Measurements from ENCODE around the gene ZNF416. TPM values are rescaled to one million over a fixed set of nuclear protein-coding genes. Genes with fewer than 3 reads are reported as not detected.

ZNF416 gene
- total and polyA plus RNA-seq, 2 experiments from 2014 or later = 4.3 to 11.9 TPM

DNA sequence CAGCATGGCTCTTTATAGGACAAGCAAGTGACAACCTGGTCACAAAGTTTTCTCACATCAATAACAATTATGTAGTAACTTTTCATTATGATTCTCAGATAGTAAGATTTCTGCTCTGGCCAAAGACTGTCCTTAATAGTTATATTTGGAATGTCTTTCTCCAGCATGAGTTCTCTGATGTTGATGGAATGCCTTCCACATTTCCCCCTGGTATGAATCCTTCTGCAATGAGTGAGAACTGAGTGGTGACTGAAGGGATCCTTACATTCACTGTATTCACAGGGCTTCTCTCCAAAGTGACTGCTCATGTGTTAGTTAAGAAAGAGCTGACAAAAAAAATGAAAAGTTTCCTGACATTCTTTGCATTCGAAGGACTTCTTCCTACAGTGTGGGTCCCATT is 32.2 kb downstream of the ZNF416 start:
- H3K4me3 Mint-ChIP-seq = no peak overlapping the region
- Histone ChIP-seq H4K20me1 (replicated peaks; ENCODE audit: insufficient read depth) (peaks cover 9% of the 10 kb centered on the region), H3K79me2 (replicated peaks; ENCODE audit: insufficient read depth) (no peaks in the 10 kb centered on the region; the same call in 1 of the 2 replicates), H3F3A (replicated peaks; ENCODE audit: low read depth) (no peaks in the 10 kb centered on the region), H3K4me1 (ENCODE audit: insufficient read depth) (no peaks in the 10 kb centered on the region), H3K36me3 (ENCODE audit: insufficient read depth) (peaks cover 55% of the 10 kb centered on the region), H3K4me2 (no peak overlapping the region), H3K4me3 (no peak overlapping the region), H3K27me3 (ENCODE audit: insufficient read depth) (no peaks in the 10 kb centered on the region), H3K9me2 (ENCODE audit: insufficient read depth) (no peaks in the 10 kb centered on the region), H2AFZ (no peak overlapping the region), H3K27ac (ENCODE audit: low read depth) (no peak overlapping the region)
- no peaks in the 10 kb centered on the region for H3K4me1 Mint-ChIP-seq
- no peak for TF ChIP-seq ZNF114 (CRISPR knock-in tag; IDR thresholded peaks at IDR 0.05)
- TF ChIP-seq STAT1 (IDR thresholded peaks at IDR 0.05; ENCODE audit: unreplicated experiment) = no peak
- no peak for TF ChIP-seq ETS1 (IDR thresholded peaks at IDR 0.05)
- TF ChIP-seq EZH2 (IDR thresholded peaks at IDR 0.05; ENCODE audit: low read depth, unreplicated experiment) = no peak
- no peak for TF ChIP-seq JUNB (IDR thresholded peaks at IDR 0.05; ENCODE audit: unreplicated experiment)
- no peak for TF ChIP-seq NANOG (IDR thresholded peaks at IDR 0.05; ENCODE audit: borderline replicate concordance)
- TF ChIP-seq CTCF (conservative IDR thresholded peaks at IDR 0.05; ENCODE audit: low read depth in 2 of 2) = no peak
- TF ChIP-seq CREB1 (CRISPR knock-in tag; IDR thresholded peaks at IDR 0.05; ENCODE audit: low read depth) = no peak
- TF ChIP-seq POLR2AphosphoS5 (IDR thresholded peaks at IDR 0.05; ENCODE audit: low read depth) = no peak
- TF ChIP-seq ZNF462 (CRISPR knock-in tag; IDR thresholded peaks at IDR 0.05) = no peak
- TF ChIP-seq ZNF331 (CRISPR knock-in tag; IDR thresholded peaks at IDR 0.05; ENCODE audit: low read depth) = no peak
- no peak for TF ChIP-seq EZH2phosphoT487 (IDR thresholded peaks at IDR 0.05; ENCODE audit: unreplicated experiment)
- TF ChIP-seq, protein P1, sequence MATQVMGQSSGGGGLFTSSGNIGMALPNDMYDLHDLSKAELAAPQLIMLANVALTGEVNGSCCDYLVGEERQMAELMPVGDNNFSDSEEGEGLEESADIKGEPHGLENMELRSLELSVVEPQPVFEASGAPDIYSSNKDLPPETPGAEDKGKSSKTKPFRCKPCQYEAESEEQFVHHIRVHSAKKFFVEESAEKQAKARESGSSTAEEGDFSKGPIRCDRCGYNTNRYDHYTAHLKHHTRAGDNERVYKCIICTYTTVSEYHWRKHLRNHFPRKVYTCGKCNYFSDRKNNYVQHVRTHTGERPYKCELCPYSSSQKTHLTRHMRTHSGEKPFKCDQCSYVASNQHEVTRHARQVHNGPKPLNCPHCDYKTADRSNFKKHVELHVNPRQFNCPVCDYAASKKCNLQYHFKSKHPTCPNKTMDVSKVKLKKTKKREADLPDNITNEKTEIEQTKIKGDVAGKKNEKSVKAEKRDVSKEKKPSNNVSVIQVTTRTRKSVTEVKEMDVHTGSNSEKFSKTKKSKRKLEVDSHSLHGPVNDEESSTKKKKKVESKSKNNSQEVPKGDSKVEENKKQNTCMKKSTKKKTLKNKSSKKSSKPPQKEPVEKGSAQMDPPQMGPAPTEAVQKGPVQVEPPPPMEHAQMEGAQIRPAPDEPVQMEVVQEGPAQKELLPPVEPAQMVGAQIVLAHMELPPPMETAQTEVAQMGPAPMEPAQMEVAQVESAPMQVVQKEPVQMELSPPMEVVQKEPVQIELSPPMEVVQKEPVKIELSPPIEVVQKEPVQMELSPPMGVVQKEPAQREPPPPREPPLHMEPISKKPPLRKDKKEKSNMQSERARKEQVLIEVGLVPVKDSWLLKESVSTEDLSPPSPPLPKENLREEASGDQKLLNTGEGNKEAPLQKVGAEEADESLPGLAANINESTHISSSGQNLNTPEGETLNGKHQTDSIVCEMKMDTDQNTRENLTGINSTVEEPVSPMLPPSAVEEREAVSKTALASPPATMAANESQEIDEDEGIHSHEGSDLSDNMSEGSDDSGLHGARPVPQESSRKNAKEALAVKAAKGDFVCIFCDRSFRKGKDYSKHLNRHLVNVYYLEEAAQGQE (IDR thresholded peaks at IDR 0.05; ENCODE audit: unreplicated experiment) = no peak
- H3K36me3 Mint-ChIP-seq (ENCODE audit: low read depth) = peaks cover 100% of the 10 kb centered on the region
- H3K9me3 Mint-ChIP-seq = peaks cover 32% of the 10 kb centered on the region
- ATAC-seq (no peak), DNase-seq (ENCODE audit: low spot score) (no peak)
- no peaks in the 10 kb centered on the region for H3K27me3 Mint-ChIP-seq (ENCODE audit: insufficient read depth, low read depth, poor library complexity)
- no peak overlapping the region for H3K27ac Mint-ChIP-seq
